ENCODE measurements around the gene MX1.

GRCh38 chr21:41503331-41503730 is 77.3 kb downstream of the MX1 start:
- TF ChIP-seq CTCF (conservative IDR thresholded peaks at IDR 0.05 in 1 of 2, IDR thresholded peaks at IDR 0.05 in 1 of 2; ENCODE audit: low read depth in 1 of 2, low read length in 2 of 2) (no peak), EZH2 (IDR thresholded peaks at IDR 0.05; ENCODE audit: low read length, missing control alignments) (no peak)
